ENCODE data around the gene CADPS.

DNA sequence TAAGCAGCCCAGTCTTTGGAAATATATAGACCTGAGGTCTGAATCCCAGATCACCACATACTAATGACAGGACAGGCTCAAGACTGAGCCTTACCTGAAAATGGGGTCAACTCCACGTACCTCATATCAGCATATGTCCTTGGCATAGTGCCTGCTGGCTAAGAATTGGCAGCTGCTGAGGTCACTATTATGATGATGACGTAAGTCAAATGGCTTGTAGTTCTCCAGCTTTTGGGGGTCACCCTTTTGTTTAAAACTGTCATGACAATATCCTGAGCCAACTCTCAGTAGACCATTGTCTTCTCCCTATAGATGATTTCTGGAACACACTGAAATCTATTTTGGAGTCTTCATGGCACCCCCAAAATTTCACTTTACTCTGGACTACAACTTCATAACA, 16.8 kb upstream of the CADPS start:
- TF ChIP-seq MAX (IDR thresholded peaks at IDR 0.05) = no peak
- TF ChIP-seq, protein P1, sequence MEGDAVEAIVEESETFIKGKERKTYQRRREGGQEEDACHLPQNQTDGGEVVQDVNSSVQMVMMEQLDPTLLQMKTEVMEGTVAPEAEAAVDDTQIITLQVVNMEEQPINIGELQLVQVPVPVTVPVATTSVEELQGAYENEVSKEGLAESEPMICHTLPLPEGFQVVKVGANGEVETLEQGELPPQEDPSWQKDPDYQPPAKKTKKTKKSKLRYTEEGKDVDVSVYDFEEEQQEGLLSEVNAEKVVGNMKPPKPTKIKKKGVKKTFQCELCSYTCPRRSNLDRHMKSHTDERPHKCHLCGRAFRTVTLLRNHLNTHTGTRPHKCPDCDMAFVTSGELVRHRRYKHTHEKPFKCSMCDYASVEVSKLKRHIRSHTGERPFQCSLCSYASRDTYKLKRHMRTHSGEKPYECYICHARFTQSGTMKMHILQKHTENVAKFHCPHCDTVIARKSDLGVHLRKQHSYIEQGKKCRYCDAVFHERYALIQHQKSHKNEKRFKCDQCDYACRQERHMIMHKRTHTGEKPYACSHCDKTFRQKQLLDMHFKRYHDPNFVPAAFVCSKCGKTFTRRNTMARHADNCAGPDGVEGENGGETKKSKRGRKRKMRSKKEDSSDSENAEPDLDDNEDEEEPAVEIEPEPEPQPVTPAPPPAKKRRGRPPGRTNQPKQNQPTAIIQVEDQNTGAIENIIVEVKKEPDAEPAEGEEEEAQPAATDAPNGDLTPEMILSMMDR (IDR thresholded peaks at IDR 0.05) = no peak

All from A549 (cell line).